ENCODE measurements around the gene CAVIN4.
A peak's percentile ranks its signal among the peaks of the same experiment; 100 is the strongest.

Gene CAVIN4

GRCh38 chr9:100602342-100602801, 24.5 kb downstream of the CAVIN4 start:
- H3K27me3 ChIP-seq (replicated peaks; ENCODE audit: insufficient read depth, low read length): no peaks in the 10 kb centered on the region
- no peaks in the 10 kb centered on the region for H3K79me2 ChIP-seq (ENCODE audit: low read length)
- DNase-seq: peak; percentile 42

GRCh38 chr9:100605405-100605804, 27.5 kb downstream of the CAVIN4 start:
- no peak overlapping the region for H3K27ac ChIP-seq (ENCODE audit: low read length)
- no peaks in the 10 kb centered on the region for H3K9me3 ChIP-seq (replicated peaks; ENCODE audit: insufficient read depth, low read length)

More at GRCh38 chr9:100602342-100602801, 24.5 kb downstream of the CAVIN4 start:
- no peak overlapping the region for H3K4me3 ChIP-seq (ENCODE audit: low read length)
- no peak overlapping the region for H3K27ac ChIP-seq (ENCODE audit: low read length)
- H3K9ac ChIP-seq (ENCODE audit: low read length): no peak overlapping the region
- no peaks in the 10 kb centered on the region for H4K20me1 ChIP-seq (ENCODE audit: insufficient read depth, low read length)
- H3K4me1 ChIP-seq (ENCODE audit: low read length): peaks cover 22% of the 10 kb centered on the region
- H2AFZ ChIP-seq (ENCODE audit: low read length): no peak overlapping the region
- H3K9me2 ChIP-seq (replicated peaks; ENCODE audit: insufficient read depth, low read length): no peaks in the 10 kb centered on the region
- H3F3A ChIP-seq (ENCODE audit: insufficient read depth, low read length): peaks cover 11% of the 10 kb centered on the region
- TF ChIP-seq EZH2phosphoT487 (IDR thresholded peaks at IDR 0.05; ENCODE audit: low read length) (no peak), EZH2 (optimal IDR thresholded peaks at IDR 0.05; ENCODE audit: low read depth, low read length) (no peak)
- TF ChIP-seq, protein P1, sequence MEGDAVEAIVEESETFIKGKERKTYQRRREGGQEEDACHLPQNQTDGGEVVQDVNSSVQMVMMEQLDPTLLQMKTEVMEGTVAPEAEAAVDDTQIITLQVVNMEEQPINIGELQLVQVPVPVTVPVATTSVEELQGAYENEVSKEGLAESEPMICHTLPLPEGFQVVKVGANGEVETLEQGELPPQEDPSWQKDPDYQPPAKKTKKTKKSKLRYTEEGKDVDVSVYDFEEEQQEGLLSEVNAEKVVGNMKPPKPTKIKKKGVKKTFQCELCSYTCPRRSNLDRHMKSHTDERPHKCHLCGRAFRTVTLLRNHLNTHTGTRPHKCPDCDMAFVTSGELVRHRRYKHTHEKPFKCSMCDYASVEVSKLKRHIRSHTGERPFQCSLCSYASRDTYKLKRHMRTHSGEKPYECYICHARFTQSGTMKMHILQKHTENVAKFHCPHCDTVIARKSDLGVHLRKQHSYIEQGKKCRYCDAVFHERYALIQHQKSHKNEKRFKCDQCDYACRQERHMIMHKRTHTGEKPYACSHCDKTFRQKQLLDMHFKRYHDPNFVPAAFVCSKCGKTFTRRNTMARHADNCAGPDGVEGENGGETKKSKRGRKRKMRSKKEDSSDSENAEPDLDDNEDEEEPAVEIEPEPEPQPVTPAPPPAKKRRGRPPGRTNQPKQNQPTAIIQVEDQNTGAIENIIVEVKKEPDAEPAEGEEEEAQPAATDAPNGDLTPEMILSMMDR (IDR thresholded peaks at IDR 0.05; ENCODE audit: low read length): peak; percentile 72
- H3K4me2 ChIP-seq (ENCODE audit: low read depth, low read length): no peak overlapping the region
- H3K36me3 ChIP-seq (replicated peaks; ENCODE audit: insufficient read depth, low read length): no peaks in the 10 kb centered on the region
- H3K9me3 ChIP-seq (replicated peaks; ENCODE audit: insufficient read depth, low read length): no peaks in the 10 kb centered on the region

DNA sequence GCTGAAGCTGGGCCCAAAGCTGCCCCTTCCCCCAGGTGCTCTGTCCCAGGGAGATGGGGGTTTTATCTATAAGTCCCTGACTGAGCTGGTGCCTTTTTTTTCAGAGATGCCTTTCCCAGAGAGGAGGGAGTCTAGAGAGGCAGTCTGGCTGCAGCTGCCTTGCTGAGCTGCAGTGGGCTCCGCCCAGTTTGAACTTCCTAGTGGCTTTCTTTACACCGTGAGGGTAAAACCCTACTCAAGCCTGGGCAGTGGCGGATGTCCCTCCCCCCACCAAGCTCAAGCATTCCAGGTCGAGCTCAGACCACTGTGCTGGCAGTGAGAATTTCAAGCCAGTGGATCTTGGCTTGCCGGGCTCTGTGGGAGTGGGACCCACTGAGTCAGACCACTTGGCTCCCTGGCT, 41.3 kb downstream of the CAVIN4 start:
- H3K27ac ChIP-seq (ENCODE audit: low read length): no peak overlapping the region
- H3K79me2 ChIP-seq (ENCODE audit: low read length): no peaks in the 10 kb centered on the region
- no peak overlapping the region for H3K9ac ChIP-seq (ENCODE audit: low read length)
- H3F3A ChIP-seq (ENCODE audit: insufficient read depth, low read length): no peaks in the 10 kb centered on the region
- no peak overlapping the region for H2AFZ ChIP-seq (ENCODE audit: low read length)
- no peaks in the 10 kb centered on the region for H3K9me3 ChIP-seq (replicated peaks; ENCODE audit: insufficient read depth, low read length)
- H4K20me1 ChIP-seq (ENCODE audit: insufficient read depth, low read length): no peaks in the 10 kb centered on the region
- H3K4me1 ChIP-seq (ENCODE audit: low read length): no peaks in the 10 kb centered on the region
- no peaks in the 10 kb centered on the region for H3K27me3 ChIP-seq (replicated peaks; ENCODE audit: insufficient read depth, low read length)
- H3K9me2 ChIP-seq (replicated peaks; ENCODE audit: insufficient read depth, low read length): no peaks in the 10 kb centered on the region
- no peak overlapping the region for H3K4me2 ChIP-seq (ENCODE audit: low read depth, low read length)
- TF ChIP-seq EZH2phosphoT487 (IDR thresholded peaks at IDR 0.05; ENCODE audit: low read length): no peak
- TF ChIP-seq EZH2 (optimal IDR thresholded peaks at IDR 0.05; ENCODE audit: low read depth, low read length): no peak
- TF ChIP-seq, protein P1 (IDR thresholded peaks at IDR 0.05; ENCODE audit: low read length): no peak
- DNase-seq: no peak
- no peaks in the 10 kb centered on the region for H3K36me3 ChIP-seq (replicated peaks; ENCODE audit: insufficient read depth, low read length)
- H3K4me3 ChIP-seq (ENCODE audit: low read length): no peak overlapping the region

More at GRCh38 chr9:100605405-100605804, 27.5 kb downstream of the CAVIN4 start:
- no peaks in the 10 kb centered on the region for H4K20me1 ChIP-seq (ENCODE audit: insufficient read depth, low read length)
- H3K4me3 ChIP-seq (ENCODE audit: low read length): no peak overlapping the region
- H3K9ac ChIP-seq (ENCODE audit: low read length): no peak overlapping the region
- H3K9me2 ChIP-seq (replicated peaks; ENCODE audit: insufficient read depth, low read length): no peaks in the 10 kb centered on the region
- no peaks in the 10 kb centered on the region for H3K27me3 ChIP-seq (replicated peaks; ENCODE audit: insufficient read depth, low read length)
- no peaks in the 10 kb centered on the region for H3K79me2 ChIP-seq (ENCODE audit: low read length)
- H2AFZ ChIP-seq (ENCODE audit: low read length): no peak overlapping the region
- H3K4me2 ChIP-seq (ENCODE audit: low read depth, low read length): no peak overlapping the region
- no peaks in the 10 kb centered on the region for H3K36me3 ChIP-seq (replicated peaks; ENCODE audit: insufficient read depth, low read length)
- no peak for TF ChIP-seq EZH2 (optimal IDR thresholded peaks at IDR 0.05; ENCODE audit: low read depth, low read length)
- TF ChIP-seq, protein P1 (IDR thresholded peaks at IDR 0.05; ENCODE audit: low read length): no peak
- no peak for TF ChIP-seq EZH2phosphoT487 (IDR thresholded peaks at IDR 0.05; ENCODE audit: low read length)
- no peak for DNase-seq
- peaks cover 7% of the 10 kb centered on the region; the same call in 1 of the 2 replicates for H3K4me1 ChIP-seq (ENCODE audit: low read length)
- no peaks in the 10 kb centered on the region for H3F3A ChIP-seq (ENCODE audit: insufficient read depth, low read length)

Data from MM.1S (cell line).